ENCODE data around the gene PTGDR2. TPM values are rescaled to one million over a fixed set of nuclear protein-coding genes. Genes with fewer than 3 reads are reported as not detected.
A peak's percentile ranks its signal among the peaks of the same experiment; 100 is the strongest.

PTGDR2 gene
- total and polyA plus RNA-seq, 9 of the 15 experiments (the other 6 are each of a cell fraction or from before 2014, with no cell fraction given) = 0.51 to 2.6 (median 1.6) TPM

- no peak for TF ChIP-seq L3MBTL2 (IDR thresholded peaks at IDR 0.05)
- TF ChIP-seq THRA (IDR thresholded peaks at IDR 0.05) = no peak
- no peak for TF ChIP-seq NCOA4 (IDR thresholded peaks at IDR 0.05; ENCODE audit: partially characterized antibody)
- no peak for TF ChIP-seq HDAC3 (IDR thresholded peaks at IDR 0.05; ENCODE audit: borderline replicate concordance, partially characterized antibody)
- TF ChIP-seq GABPB2 (CRISPR knock-in tag; conservative IDR thresholded peaks at IDR 0.05) = no peak
- no peak for TF ChIP-seq FOXO4 (CRISPR knock-in tag; IDR thresholded peaks at IDR 0.05)
- no peak for TF ChIP-seq BDP1 (IDR thresholded peaks at IDR 0.05; ENCODE audit: insufficient read depth, insufficient read length)
- no peak for TF ChIP-seq BCLAF1 (IDR thresholded peaks at IDR 0.05; ENCODE audit: borderline replicate concordance in 1 of 2, control insufficient read depth in 1 of 2, low read depth in 2 of 2, low read length in 1 of 2)
- TF ChIP-seq HDAC1 (IDR thresholded peaks at IDR 0.05) = peak in 1 of 2 experiments; percentile 32; a peak in 1 of 4 replicates
- no peak for TF ChIP-seq MLLT1 (IDR thresholded peaks at IDR 0.05)
- TF ChIP-seq ZNF512 (tag; IDR thresholded peaks at IDR 0.05) = no peak
- TF ChIP-seq MCM5 (IDR thresholded peaks at IDR 0.05; ENCODE audit: low read depth) = no peak
- 0 out of 2 replicates have a peak, but pooled peaks have one; percentile 46 for TF ChIP-seq ETS1 (conservative IDR thresholded peaks at IDR 0.05; ENCODE audit: control insufficient read depth, low read depth, low read length)
- TF ChIP-seq XRCC3 (IDR thresholded peaks at IDR 0.05) = no peak
- no peak for TF ChIP-seq NCOR1 (IDR thresholded peaks at IDR 0.05)
- TF ChIP-seq U2AF1 (optimal IDR thresholded peaks at IDR 0.05; ENCODE audit: low read depth, low read length) = no peak
- TF ChIP-seq ZNF668 (CRISPR knock-in tag; IDR thresholded peaks at IDR 0.05) = no peak
These were observed 11.5 kb downstream of the PTGDR2 start (continued) for GRCh38 chr11:60844045-60844869.

All from K562 (cell line).